ENCODE results near the gene ARHGAP45.

The ARHGAP45 gene

DNA sequence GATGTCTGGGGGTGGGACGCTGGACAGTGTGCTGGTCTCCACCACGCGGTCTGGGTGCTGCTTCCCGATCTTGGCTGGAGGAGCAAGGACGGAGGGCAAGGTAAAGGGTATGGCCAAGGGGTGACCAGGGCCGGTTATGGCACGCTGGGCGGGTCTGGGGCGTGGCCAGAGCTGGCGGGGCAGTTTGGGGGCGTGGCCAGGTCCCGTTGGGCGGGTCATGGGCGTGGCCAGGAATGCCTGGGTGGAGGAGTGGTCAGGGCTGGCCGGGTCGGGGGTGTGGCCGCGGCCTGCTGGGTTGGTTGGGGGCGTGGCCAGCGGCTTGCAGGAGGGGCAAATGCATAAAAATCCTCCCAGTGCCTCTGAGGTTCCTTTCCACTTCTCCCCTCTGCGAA is 56.0 kb downstream of the ARHGAP45 start:
- no peak overlapping the region for H3K4me3 ChIP-seq (ENCODE audit: low read length in 2 of 2)
- H2BK12ac ChIP-seq (ENCODE audit: low read length) = no peak overlapping the region
- no peak overlapping the region for H2BK120ac ChIP-seq (ENCODE audit: low read depth, low read length)
- WGBS, 2 donors (ENCODE audit: extremely low coverage in 2 of 2, insufficient read length in 2 of 2, insufficient replicate concordance in 1 of 2) = no CpG with 5 or more reads among the region's 21 CpGs
- peaks cover 11% of the 10 kb centered on the region for H3K79me1 ChIP-seq (ENCODE audit: low read depth, low read length)
- H3K4me2 ChIP-seq (ENCODE audit: insufficient read depth, low read length, poor library complexity, severe bottlenecking) = no peak overlapping the region
- no peaks in the 10 kb centered on the region for H3K9me3 ChIP-seq (replicated peaks in 1 of 2; ENCODE audit: control insufficient read depth in 2 of 2, insufficient read depth in 1 of 2, low read depth in 1 of 2, low read length in 2 of 2)
- H3K4ac ChIP-seq (ENCODE audit: low read length) = no peak overlapping the region
- no peak overlapping the region for H2BK5ac ChIP-seq (ENCODE audit: low read length)
- H3K27me3 ChIP-seq (ENCODE audit: control insufficient read depth in 3 of 3, insufficient read depth in 3 of 3, low read depth in 1 of 3, low read length in 3 of 3) = no peaks in the 10 kb centered on the region
- H3K23ac ChIP-seq (ENCODE audit: low read depth, low read length, poor library complexity) = peak overlapping the region; percentile 97
- H4K8ac ChIP-seq (ENCODE audit: low read depth, low read length) = no peak overlapping the region
- H2BK15ac ChIP-seq (ENCODE audit: low read length) = no peak overlapping the region
- DNase-seq (ENCODE audit: low spot score) = peak; percentile 57
- no peak overlapping the region for H2AFZ ChIP-seq (ENCODE audit: low read length)
- H3K9ac ChIP-seq (ENCODE audit: low read depth, low read length, poor library complexity) = no peak overlapping the region
- no peak overlapping the region for H3K27ac ChIP-seq (replicated peaks; ENCODE audit: low read length)
- peaks cover 17 to 87% of the 10 kb centered on the region in 2 donors for H3K36me3 ChIP-seq (replicated peaks in 1 of 2; ENCODE audit: control insufficient read depth in 2 of 2, insufficient read depth in 2 of 2, low read length in 2 of 2)
- H2AK5ac ChIP-seq (ENCODE audit: low read depth, low read length) = peak overlapping the region; percentile 81
- H3K4me1 ChIP-seq (ENCODE audit: control insufficient read depth in 2 of 2, insufficient read depth in 1 of 2, low read depth in 1 of 2, low read length in 2 of 2) = no peaks in the 10 kb centered on the region
- peak overlapping the region; percentile 47 for H3K14ac ChIP-seq (ENCODE audit: low read length)
- no peak overlapping the region for H3K18ac ChIP-seq (ENCODE audit: low read length)
- H4K91ac ChIP-seq (ENCODE audit: low read depth, low read length, poor library complexity) = no peak overlapping the region

DNA sequence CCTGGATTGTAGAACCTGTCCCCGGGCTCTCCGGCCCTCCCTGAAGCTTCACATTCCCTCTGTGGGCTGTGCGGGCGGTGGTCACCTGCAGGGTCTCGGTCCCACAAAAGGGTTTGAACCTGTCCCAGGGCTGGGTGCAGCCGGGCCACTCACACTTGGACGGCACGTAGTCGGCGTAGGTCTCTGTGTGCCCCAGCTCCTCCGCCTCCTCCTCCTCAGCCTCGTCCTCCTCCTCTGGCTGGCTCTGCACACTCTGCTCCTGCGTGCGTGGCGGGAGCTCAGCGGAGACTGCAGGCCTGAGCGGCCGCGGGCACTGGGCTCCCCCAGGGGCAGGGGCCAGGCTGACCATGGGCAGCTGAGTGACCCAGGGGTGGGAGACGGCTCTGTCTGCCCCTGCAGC is 56.4 kb downstream of the ARHGAP45 start:
- no peaks in the 10 kb centered on the region for H3K27me3 ChIP-seq (ENCODE audit: control insufficient read depth in 3 of 3, insufficient read depth in 3 of 3, low read depth in 1 of 3, low read length in 3 of 3)
- peak overlapping the region; percentile 92 for H3K18ac ChIP-seq (ENCODE audit: low read length)
- no peaks in the 10 kb centered on the region for H3K9me3 ChIP-seq (replicated peaks in 1 of 2; ENCODE audit: control insufficient read depth in 2 of 2, insufficient read depth in 1 of 2, low read depth in 1 of 2, low read length in 2 of 2)
- no peak overlapping the region for H2BK15ac ChIP-seq (ENCODE audit: low read length)
- H3K79me1 ChIP-seq (ENCODE audit: low read depth, low read length) = peaks cover 11% of the 10 kb centered on the region
- H3K23ac ChIP-seq (ENCODE audit: low read depth, low read length, poor library complexity) = peak overlapping the region; percentile 97
- peak overlapping the region; percentile 71 for H2BK5ac ChIP-seq (ENCODE audit: low read length)
- H4K91ac ChIP-seq (ENCODE audit: low read depth, low read length, poor library complexity) = no peak overlapping the region
- H3K4me2 ChIP-seq (ENCODE audit: insufficient read depth, low read length, poor library complexity, severe bottlenecking) = no peak overlapping the region
- WGBS, 2 donors (ENCODE audit: extremely low coverage in 2 of 2, insufficient read length in 2 of 2, insufficient replicate concordance in 1 of 2) = no CpG with 5 or more reads among the region's 20 CpGs
- peak overlapping the region; percentile 41 for H2BK12ac ChIP-seq (ENCODE audit: low read length)
- no peaks in the 10 kb centered on the region for H3K4me1 ChIP-seq (ENCODE audit: control insufficient read depth in 2 of 2, insufficient read depth in 1 of 2, low read depth in 1 of 2, low read length in 2 of 2)
- H3K4me3 ChIP-seq (ENCODE audit: low read length in 2 of 2) = peak overlapping the region in 1 of 2 donors; percentile 1
- no peak overlapping the region for H2BK120ac ChIP-seq (ENCODE audit: low read depth, low read length)
- no peak overlapping the region for H3K4ac ChIP-seq (ENCODE audit: low read length)
- peak overlapping the region; percentile 56 for H3K14ac ChIP-seq (ENCODE audit: low read length)
- H3K27ac ChIP-seq (replicated peaks; ENCODE audit: low read length) = no peak overlapping the region
- H2AK5ac ChIP-seq (ENCODE audit: low read depth, low read length) = peak overlapping the region; percentile 81
- no peak for DNase-seq (ENCODE audit: low spot score)
- H3K36me3 ChIP-seq (replicated peaks in 1 of 2; ENCODE audit: control insufficient read depth in 2 of 2, insufficient read depth in 2 of 2, low read length in 2 of 2) = peaks cover 17 to 87% of the 10 kb centered on the region in 2 donors
- H2AFZ ChIP-seq (ENCODE audit: low read length) = no peak overlapping the region
- H3K9ac ChIP-seq (ENCODE audit: low read depth, low read length, poor library complexity) = peak overlapping the region; percentile 84
- H4K8ac ChIP-seq (ENCODE audit: low read depth, low read length) = no peak overlapping the region

DNA sequence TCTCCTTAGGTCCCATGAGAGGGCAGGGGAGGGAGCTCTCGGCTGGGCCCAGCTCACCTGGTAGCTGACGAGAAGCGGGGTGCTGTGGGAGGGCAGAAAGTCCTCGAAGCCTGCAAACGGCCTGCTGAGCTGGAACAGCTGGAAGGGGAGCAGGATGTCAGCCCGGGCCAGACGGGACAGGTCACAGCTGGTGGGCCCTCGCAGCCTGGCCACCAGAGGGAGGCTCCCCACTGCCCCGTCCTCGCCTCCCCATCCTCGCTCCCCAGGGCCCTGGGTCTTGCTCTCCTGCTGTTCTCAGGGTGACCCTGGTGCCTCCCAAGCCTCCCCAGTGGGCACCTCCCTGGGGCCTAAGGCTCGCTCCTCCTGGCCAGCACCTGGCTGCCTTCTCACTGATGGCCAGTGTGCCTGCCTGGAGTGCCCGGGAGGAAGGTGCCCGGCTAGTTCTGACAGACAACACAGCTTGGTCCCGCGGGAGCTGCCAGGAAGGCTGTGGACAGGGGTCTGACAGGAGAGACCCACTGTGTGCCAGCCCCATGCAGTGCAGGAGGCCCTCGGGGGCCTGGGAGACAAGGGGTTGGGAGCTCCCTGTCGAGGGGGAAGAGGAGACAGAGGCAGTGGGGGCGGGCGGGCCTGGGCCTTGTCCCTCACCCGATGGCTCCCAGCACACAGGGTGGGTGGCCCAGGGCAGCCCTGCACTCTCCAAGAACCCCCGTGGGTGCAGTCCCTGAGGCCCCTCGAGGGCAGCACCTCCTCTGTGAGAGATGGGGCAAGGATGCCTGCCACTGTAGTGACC is 57.1 kb downstream of the ARHGAP45 start:
- H3K27me3 ChIP-seq (ENCODE audit: control insufficient read depth in 3 of 3, insufficient read depth in 3 of 3, low read depth in 1 of 3, low read length in 3 of 3) = no peaks in the 10 kb centered on the region
- H3K4ac ChIP-seq (ENCODE audit: low read length) = no peak overlapping the region
- peak overlapping the region; percentile 68 for H2AK5ac ChIP-seq (ENCODE audit: low read depth, low read length)
- no peak for DNase-seq (ENCODE audit: low spot score)
- H3K4me1 ChIP-seq (ENCODE audit: control insufficient read depth in 2 of 2, insufficient read depth in 1 of 2, low read depth in 1 of 2, low read length in 2 of 2) = no peaks in the 10 kb centered on the region
- no peaks in the 10 kb centered on the region for H3K9me3 ChIP-seq (replicated peaks in 1 of 2; ENCODE audit: control insufficient read depth in 2 of 2, insufficient read depth in 1 of 2, low read depth in 1 of 2, low read length in 2 of 2)
- H3K79me1 ChIP-seq (ENCODE audit: low read depth, low read length) = peaks cover 11% of the 10 kb centered on the region
- H2BK12ac ChIP-seq (ENCODE audit: low read length) = no peak overlapping the region
- H4K91ac ChIP-seq (ENCODE audit: low read depth, low read length, poor library complexity) = no peak overlapping the region
- H3K9ac ChIP-seq (ENCODE audit: low read depth, low read length, poor library complexity) = peak overlapping the region; percentile 77
- H2BK15ac ChIP-seq (ENCODE audit: low read length) = no peak overlapping the region
- H3K14ac ChIP-seq (ENCODE audit: low read length) = peak overlapping the region; percentile 21
- peak overlapping the region; percentile 97 for H3K23ac ChIP-seq (ENCODE audit: low read depth, low read length, poor library complexity)
- H3K4me3 ChIP-seq (ENCODE audit: low read length in 2 of 2) = no peak overlapping the region
- H2BK5ac ChIP-seq (ENCODE audit: low read length) = peak overlapping the region; percentile 71
- peak overlapping the region; percentile 55 for H3K18ac ChIP-seq (ENCODE audit: low read length)
- no CpG with 5 or more reads among the region's 23 CpGs for WGBS, 2 donors (ENCODE audit: extremely low coverage in 2 of 2, insufficient read length in 2 of 2, insufficient replicate concordance in 1 of 2)
- no peak overlapping the region for H2BK120ac ChIP-seq (ENCODE audit: low read depth, low read length)
- H3K4me2 ChIP-seq (ENCODE audit: insufficient read depth, low read length, poor library complexity, severe bottlenecking) = no peak overlapping the region
- no peak overlapping the region for H4K8ac ChIP-seq (ENCODE audit: low read depth, low read length)
- H2AFZ ChIP-seq (ENCODE audit: low read length) = no peak overlapping the region
- H3K27ac ChIP-seq (replicated peaks; ENCODE audit: low read length) = no peak overlapping the region
- peaks cover 17 to 80% of the 10 kb centered on the region in 2 donors for H3K36me3 ChIP-seq (replicated peaks in 1 of 2; ENCODE audit: control insufficient read depth in 2 of 2, insufficient read depth in 2 of 2, low read length in 2 of 2)

DNA sequence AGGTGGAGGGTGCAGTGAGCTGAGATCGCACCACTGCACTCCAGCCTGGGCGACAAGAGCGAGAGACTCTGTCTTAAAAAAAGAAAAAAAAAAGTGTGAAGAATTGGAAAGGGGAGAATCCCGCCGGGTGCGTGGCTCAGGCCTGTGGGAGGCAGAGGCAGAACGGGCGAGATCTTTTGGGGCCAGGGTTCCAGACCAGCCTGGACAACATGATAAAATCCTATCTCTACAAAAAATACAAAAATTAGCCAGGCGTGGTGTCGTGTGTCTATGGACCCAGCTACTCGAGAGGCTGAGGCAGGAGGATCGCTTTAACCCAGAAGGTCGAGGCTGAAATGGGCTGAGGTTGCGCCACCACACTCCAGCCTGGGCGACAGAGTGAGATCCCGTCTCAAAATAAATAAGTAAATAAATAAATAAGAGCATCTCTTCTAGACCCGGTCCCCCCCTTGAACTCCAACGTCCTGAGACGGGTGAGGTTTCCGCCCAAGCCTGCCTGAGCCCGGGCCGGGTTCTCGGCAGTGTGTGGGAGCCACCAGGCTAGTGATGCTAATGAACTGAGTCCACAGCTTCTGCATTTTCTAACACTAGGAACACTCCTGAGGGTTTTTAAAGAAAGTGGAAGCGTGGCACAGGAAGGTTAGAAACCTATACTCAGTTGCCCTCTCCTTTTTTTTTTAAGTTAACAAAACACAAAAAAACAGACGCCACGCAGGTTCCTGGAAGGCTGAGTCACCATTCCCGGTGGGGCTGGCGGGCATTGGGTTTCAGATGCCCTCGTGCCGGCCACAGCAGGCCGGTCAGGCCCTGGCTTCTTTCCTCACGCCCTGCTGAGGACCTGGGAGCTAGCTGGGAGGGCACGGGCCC is 58.9 kb downstream of the ARHGAP45 start:
- no peak overlapping the region for H3K4me3 ChIP-seq (ENCODE audit: low read length in 2 of 2)
- no peaks in the 10 kb centered on the region for H3K27me3 ChIP-seq (ENCODE audit: control insufficient read depth in 3 of 3, insufficient read depth in 3 of 3, low read depth in 1 of 3, low read length in 3 of 3)
- no peak overlapping the region for H3K27ac ChIP-seq (replicated peaks; ENCODE audit: low read length)
- peak overlapping the region; percentile 85 for H3K23ac ChIP-seq (ENCODE audit: low read depth, low read length, poor library complexity)
- H3K4me1 ChIP-seq (ENCODE audit: control insufficient read depth in 2 of 2, insufficient read depth in 1 of 2, low read depth in 1 of 2, low read length in 2 of 2) = no peaks in the 10 kb centered on the region
- no peak overlapping the region for H4K8ac ChIP-seq (ENCODE audit: low read depth, low read length)
- no peaks in the 10 kb centered on the region for H3K9me3 ChIP-seq (replicated peaks in 1 of 2; ENCODE audit: control insufficient read depth in 2 of 2, insufficient read depth in 1 of 2, low read depth in 1 of 2, low read length in 2 of 2)
- H2AFZ ChIP-seq (ENCODE audit: low read length) = no peak overlapping the region
- H4K91ac ChIP-seq (ENCODE audit: low read depth, low read length, poor library complexity) = no peak overlapping the region
- no peak overlapping the region for H3K14ac ChIP-seq (ENCODE audit: low read length)
- H3K4me2 ChIP-seq (ENCODE audit: insufficient read depth, low read length, poor library complexity, severe bottlenecking) = no peak overlapping the region
- H2BK15ac ChIP-seq (ENCODE audit: low read length) = no peak overlapping the region
- peaks cover 17 to 64% of the 10 kb centered on the region in 2 donors for H3K36me3 ChIP-seq (replicated peaks in 1 of 2; ENCODE audit: control insufficient read depth in 2 of 2, insufficient read depth in 2 of 2, low read length in 2 of 2)
- no peak overlapping the region for H3K9ac ChIP-seq (ENCODE audit: low read depth, low read length, poor library complexity)
- H2BK120ac ChIP-seq (ENCODE audit: low read depth, low read length) = no peak overlapping the region
- H3K4ac ChIP-seq (ENCODE audit: low read length) = no peak overlapping the region
- no peak overlapping the region for H2AK5ac ChIP-seq (ENCODE audit: low read depth, low read length)
- no peak for DNase-seq (ENCODE audit: low spot score)
- H2BK12ac ChIP-seq (ENCODE audit: low read length) = no peak overlapping the region
- peaks cover 9% of the 10 kb centered on the region for H3K79me1 ChIP-seq (ENCODE audit: low read depth, low read length)
- WGBS, 2 donors (ENCODE audit: extremely low coverage in 2 of 2, insufficient read length in 2 of 2, insufficient replicate concordance in 1 of 2) = no CpG with 5 or more reads among the region's 33 CpGs
- H2BK5ac ChIP-seq (ENCODE audit: low read length) = no peak overlapping the region
- no peak overlapping the region for H3K18ac ChIP-seq (ENCODE audit: low read length)
